BE2C (cell line): ENCODE results near the gene ATP10D.

ENCODE experiments used
- DNase-seq: peaks from one replicate; pipeline ENCODE4 v3.0.0-alpha.2; 2020
- H3K27me3 ChIP-seq: fragments of 250-450 bp; sonication (Bioruptor Pico); 2 replicates; pipeline ENCODE4 v1.5.1; 2020; ENCODE audit warnings: mild to moderate bottlenecking
- H3K36me3 ChIP-seq: fragments of 250-450 bp; sonication (Bioruptor Pico); 2 replicates; pipeline ENCODE4 v1.5.1; 2020; ENCODE audit warnings: mild to moderate bottlenecking
- H3K4me1 ChIP-seq: fragments of 250-450 bp; sonication (Bioruptor Pico); 2 replicates; pipeline ENCODE4 v1.5.1; 2020
- H3K4me3 ChIP-seq: 2 replicates; pipeline ENCODE4 v1.5.1; 2011; ENCODE audit warnings: low read depth, low read length
- H3K9me3 ChIP-seq: fragments of 250-450 bp; sonication (Bioruptor Pico); 2 replicates; pipeline ENCODE4 v1.5.1; 2020
- CTCF ChIP-seq: IDR thresholded peaks from 2 replicates; pipeline ENCODE4 v1.5.1; 2012; ENCODE audit warnings: mild to moderate bottlenecking, low read depth, low read length

The ATP10D gene

GRCh38 chr4:47621181-47621580, 136.1 kb downstream of the ATP10D start:
- no peak overlapping the region for H3K4me3 ChIP-seq
- H3K36me3 ChIP-seq, result no peaks in the 10 kb centered on the region
- H3K4me1 ChIP-seq, result no peaks in the 10 kb centered on the region
- H3K9me3 ChIP-seq, result no peaks in the 10 kb centered on the region
- DNase-seq, result no peak
- H3K27me3 ChIP-seq, result no peaks in the 10 kb centered on the region
- TF ChIP-seq CTCF, result no peak

- DNase-seq, result no peak
Observed at GRCh38 chr4:47624031-47624441, 139.0 kb downstream of the ATP10D start.

GRCh38 chr4:47631161-47631560, 146.1 kb downstream of the ATP10D start:
- no peaks in the 10 kb centered on the region for H3K36me3 ChIP-seq
- no peak overlapping the region for H3K4me3 ChIP-seq
- H3K27me3 ChIP-seq, result no peaks in the 10 kb centered on the region
- H3K4me1 ChIP-seq, result no peaks in the 10 kb centered on the region
- no peak for TF ChIP-seq CTCF
- peak; percentile 35 for DNase-seq
- no peaks in the 10 kb centered on the region for H3K9me3 ChIP-seq

More at GRCh38 chr4:47624031-47624441, 139.0 kb downstream of the ATP10D start:
- Histone ChIP-seq H3K9me3 (no peaks in the 10 kb centered on the region), H3K27me3 (no peaks in the 10 kb centered on the region), H3K36me3 (no peaks in the 10 kb centered on the region), H3K4me1 (no peaks in the 10 kb centered on the region), H3K4me3 (no peak overlapping the region)
- TF ChIP-seq CTCF, result no peak

DNA sequence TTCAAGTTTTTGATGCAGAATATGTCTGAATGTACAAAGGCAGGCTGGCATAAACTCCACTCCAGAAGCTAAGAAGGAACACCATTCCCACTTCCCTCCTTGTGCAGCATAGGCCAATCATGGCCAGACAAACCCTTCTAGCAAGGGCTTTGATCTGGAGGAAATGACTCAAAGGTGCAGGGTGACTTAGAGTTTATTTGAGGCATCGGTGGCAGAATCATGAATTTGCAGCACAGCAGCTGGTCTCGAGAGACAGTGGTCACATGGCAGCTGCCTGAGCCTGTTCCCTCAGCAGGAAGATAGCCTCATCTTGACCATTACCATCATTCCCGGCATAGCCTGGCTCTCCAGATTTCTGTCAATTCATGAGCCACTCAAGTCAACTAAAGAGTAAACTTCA, 154.5 kb downstream of the ATP10D start:
- DNase-seq, result no peak
- Histone ChIP-seq H3K4me1 (0 out of 2 replicates have a peak, but pooled peaks cover 3% of the 10 kb centered on the region), H3K27me3 (no peaks in the 10 kb centered on the region), H3K9me3 (no peaks in the 10 kb centered on the region), H3K36me3 (no peaks in the 10 kb centered on the region), H3K4me3 (no peak overlapping the region)
- no peak for TF ChIP-seq CTCF

GRCh38 chr4:47640911-47641310, 155.8 kb downstream of the ATP10D start:
- TF ChIP-seq CTCF, result no peak
- Histone ChIP-seq H3K4me3 (no peak overlapping the region), H3K4me1 (0 out of 2 replicates have a peak, but pooled peaks cover 3% of the 10 kb centered on the region), H3K9me3 (no peaks in the 10 kb centered on the region), H3K36me3 (no peaks in the 10 kb centered on the region), H3K27me3 (no peaks in the 10 kb centered on the region)
- DNase-seq, result no peak

- Histone ChIP-seq H3K27me3 (no peaks in the 10 kb centered on the region), H3K9me3 (no peaks in the 10 kb centered on the region), H3K36me3 (no peaks in the 10 kb centered on the region), H3K4me1 (no peaks in the 10 kb centered on the region), H3K4me3 (no peak overlapping the region)
- TF ChIP-seq CTCF, result no peak
- DNase-seq, result no peak
Observed at GRCh38 chr4:47641755-47642154, 156.7 kb downstream of the ATP10D start.
